LNCaP clone FGC (cell line): ENCODE results near the gene CD83.

Source experiments
- DNase-seq: peaks from one replicate; pipeline ENCODE4 v3.0.0-alpha.2; 2011; ENCODE audit warnings: low read depth
- H3K4me3 ChIP-seq: 2 replicates; pipeline ENCODE4 v1.5.1; 2011; ENCODE audit warnings: mild to moderate bottlenecking, low read depth, low read length, control low read depth
- CTCF ChIP-seq: IDR thresholded peaks from 2 replicates; pipeline ENCODE4 v1.5.1; 2012; ENCODE audit warnings: mild to moderate bottlenecking; ENCODE audit not compliant: control insufficient read depth, insufficient read depth; ENCODE audit errors: extremely low read depth

Gene CD83

DNA sequence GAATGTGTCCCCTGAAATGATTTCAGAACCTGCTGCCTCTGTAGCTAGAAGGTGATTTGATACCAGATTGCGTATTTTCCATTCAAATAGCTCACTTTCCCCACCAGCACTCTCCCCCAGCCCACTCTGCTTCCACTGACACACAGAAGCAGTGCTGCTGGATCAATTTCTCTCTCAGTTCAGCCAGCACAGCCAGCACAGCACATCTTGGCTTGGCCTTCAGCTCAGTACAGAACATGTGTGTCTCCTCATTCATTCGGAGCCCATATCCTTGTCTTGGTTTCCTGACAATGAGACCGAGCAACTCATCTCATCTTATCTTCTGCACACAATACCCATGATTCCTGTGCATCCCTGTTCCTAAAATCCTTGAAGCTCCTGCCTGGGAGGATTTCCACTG, 33.8 kb upstream of the CD83 start:
- H3K4me3 ChIP-seq: no peak overlapping the region
- no peak for DNase-seq
- no peak for TF ChIP-seq CTCF

GRCh38 chr6:14084388-14084787, 33.2 kb upstream of the CD83 start:
- no peak for DNase-seq
- H3K4me3 ChIP-seq: no peak overlapping the region
- no peak for TF ChIP-seq CTCF

DNA sequence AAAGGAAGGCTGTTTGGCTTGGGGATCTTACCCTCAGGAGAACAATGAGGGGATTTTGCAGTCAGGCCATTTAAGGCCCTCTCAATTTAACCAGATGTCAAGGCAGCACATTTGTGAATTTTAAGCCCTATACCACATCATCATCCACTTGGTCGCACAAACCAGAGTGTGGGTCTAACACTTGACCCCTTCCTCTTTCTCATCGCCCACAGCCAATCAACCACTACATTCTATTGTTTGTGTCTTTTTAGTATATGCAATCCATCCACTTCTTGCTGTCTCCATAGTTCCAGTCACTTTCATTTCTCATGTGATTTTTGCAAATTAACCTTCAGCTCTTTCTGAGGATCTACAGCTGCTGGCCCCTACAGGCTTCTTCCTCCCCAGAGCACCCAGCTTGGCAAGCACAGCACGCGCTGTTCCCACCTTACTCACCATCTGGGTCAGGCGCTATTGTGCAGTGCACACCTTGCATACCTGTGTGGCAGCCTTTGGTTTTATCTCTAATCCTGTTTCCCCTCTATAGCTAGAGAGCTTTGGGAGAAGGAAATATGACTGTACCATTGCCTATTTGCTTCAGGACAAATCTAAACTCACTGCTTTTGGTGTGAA, 32.3 kb upstream of the CD83 start:
- no peak for DNase-seq
- no peak for TF ChIP-seq CTCF
- no peak overlapping the region for H3K4me3 ChIP-seq

DNA sequence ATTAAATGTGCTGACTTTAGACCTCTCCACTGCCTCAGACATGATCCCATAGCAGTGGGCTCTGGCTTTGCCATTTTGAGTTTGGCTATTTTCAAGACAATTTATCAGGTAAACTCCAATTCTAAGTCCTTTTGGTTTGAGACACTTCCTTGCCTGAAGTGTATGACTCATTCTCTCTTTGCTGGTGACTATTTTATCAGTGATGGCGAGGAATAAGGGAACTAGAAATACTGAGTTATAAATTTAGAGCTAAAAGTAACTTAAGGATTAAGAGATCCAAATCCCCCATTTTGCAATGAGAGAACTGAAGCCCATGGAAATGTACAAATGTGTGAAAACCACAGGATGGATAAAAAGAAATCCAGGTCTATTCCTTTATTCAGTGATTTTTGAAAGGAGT, 30.9 kb upstream of the CD83 start:
- DNase-seq: no peak
- no peak overlapping the region for H3K4me3 ChIP-seq
- no peak for TF ChIP-seq CTCF

GRCh38 chr6:14088600-14089192, 28.9 kb upstream of the CD83 start:
- DNase-seq: no peak
- TF ChIP-seq CTCF: no peak

GRCh38 chr6:14089224-14089623, 28.3 kb upstream of the CD83 start:
- DNase-seq: no peak
- no peak for TF ChIP-seq CTCF
- no peak overlapping the region for H3K4me3 ChIP-seq

More at GRCh38 chr6:14088600-14089192, 28.9 kb upstream of the CD83 start:
- H3K4me3 ChIP-seq: no peak overlapping the region
